GM23338 (cell line): ENCODE measurements around the gene ANKRD27.
A peak's percentile ranks its signal among the peaks of the same experiment; 100 is the strongest.

Experiments
- CREB1 ChIP-seq: fragments of 250-450 bp; sonication (Bioruptor Pico); IDR thresholded peaks from 2 replicates; pipeline ENCODE4 v1.5.0; 2020; ENCODE audit warnings: low read depth, mild to moderate bottlenecking, moderate library complexity
- CTCF ChIP-seq, 2 experiments: fragments of 200-600 bp in 1 of 2; sonication (generic) in 1 of 2; conservative IDR thresholded peaks; 2 replicates each; pipeline versions ENCODE4 v1.5.1 to v1.6.1; 2016 to 2017; ENCODE audit warnings: antibody characterized with exemption in 2 of 2, low read depth in 2 of 2, mild to moderate bottlenecking in 2 of 2, moderate library complexity in 1 of 2
- ETS1 ChIP-seq: IDR thresholded peaks from 2 replicates; pipeline ENCODE4 v1.6.1; 2016; ENCODE audit warnings: antibody characterized with exemption
- EZH2 ChIP-seq: fragments of 200-600 bp; sonication (generic); IDR thresholded peaks from one replicate; pipeline ENCODE4 v1.8.0; 2017; ENCODE audit warnings: antibody characterized with exemption, mild to moderate bottlenecking, low read depth; ENCODE audit not compliant: unreplicated experiment
- EZH2phosphoT487 ChIP-seq: fragments of 200-600 bp; sonication (generic); IDR thresholded peaks from one replicate; pipeline ENCODE4 v1.8.1; 2018; ENCODE audit warnings: antibody characterized with exemption; ENCODE audit not compliant: unreplicated experiment
- JUNB ChIP-seq: IDR thresholded peaks from one replicate; pipeline ENCODE4 v1.6.1; 2016; ENCODE audit warnings: antibody characterized with exemption; ENCODE audit not compliant: unreplicated experiment
- NANOG ChIP-seq: IDR thresholded peaks from 2 replicates; pipeline ENCODE4 v1.6.1; 2016; ENCODE audit warnings: antibody characterized with exemption, borderline replicate concordance
- POLR2AphosphoS5 ChIP-seq: IDR thresholded peaks from 2 replicates; pipeline ENCODE4 v1.6.1; 2016; ENCODE audit warnings: antibody characterized with exemption, low read depth
- REST ChIP-seq: IDR thresholded peaks from one replicate; pipeline ENCODE4 v1.6.1; 2018; ENCODE audit warnings: antibody characterized with exemption; ENCODE audit not compliant: unreplicated experiment
- STAT1 ChIP-seq: IDR thresholded peaks from one replicate; pipeline ENCODE4 v1.6.1; 2016; ENCODE audit warnings: antibody characterized with exemption; ENCODE audit not compliant: unreplicated experiment
- ZNF114 ChIP-seq: fragments of 250-450 bp; sonication (Bioruptor Pico); IDR thresholded peaks from 2 replicates; pipeline ENCODE4 v1.5.0; 2020; ENCODE audit warnings: mild to moderate bottlenecking, moderate library complexity
- ZNF331 ChIP-seq: fragments of 250-450 bp; sonication (Bioruptor Pico); IDR thresholded peaks from 2 replicates; pipeline ENCODE4 v1.5.0; 2020; ENCODE audit warnings: low read depth, mild to moderate bottlenecking, moderate library complexity
- ZNF462 ChIP-seq: fragments of 250-450 bp; sonication (Bioruptor Pico); IDR thresholded peaks from 2 replicates; pipeline ENCODE4 v1.5.0; 2020; ENCODE audit warnings: mild to moderate bottlenecking, moderate library complexity

GRCh38 chr19:32599736-32600157 lies 75.2 kb downstream of the ANKRD27 start:
- peak; percentile 70 to 93 for TF ChIP-seq CTCF (conservative IDR thresholded peaks at IDR 0.05; ENCODE audit: low read depth in 2 of 2)
- no peak for TF ChIP-seq EZH2phosphoT487
- TF ChIP-seq REST = no peak
- no peak for TF ChIP-seq CREB1
- no peak for TF ChIP-seq POLR2AphosphoS5
- no peak for TF ChIP-seq EZH2
- no peak for TF ChIP-seq ZNF331 (CRISPR knock-in tag)
- no peak for TF ChIP-seq NANOG
- no peak for TF ChIP-seq JUNB
- TF ChIP-seq ETS1 = no peak
- no peak for TF ChIP-seq STAT1
- no peak for TF ChIP-seq ZNF462 (CRISPR knock-in tag)
- TF ChIP-seq ZNF114 (CRISPR knock-in tag) = no peak
